GM19438 (cell line): Measurements from ENCODE around the gene PRX.
A peak's percentile ranks its signal among the peaks of the same experiment; 100 is the strongest.
"Not testable (repeated sequence)": the region's sequence is repeated elsewhere in the genome, so short reads cannot be mapped to it uniquely, and the experiment has no call there.

Experiments
- ATAC-seq: cut with Tn5 transposase; IDR thresholded peaks from one replicate; pipeline ENCODE4 v1.9.1; 2021; ENCODE audit warnings: low read depth; ENCODE audit not compliant: unreplicated experiment

PRX gene

DNA sequence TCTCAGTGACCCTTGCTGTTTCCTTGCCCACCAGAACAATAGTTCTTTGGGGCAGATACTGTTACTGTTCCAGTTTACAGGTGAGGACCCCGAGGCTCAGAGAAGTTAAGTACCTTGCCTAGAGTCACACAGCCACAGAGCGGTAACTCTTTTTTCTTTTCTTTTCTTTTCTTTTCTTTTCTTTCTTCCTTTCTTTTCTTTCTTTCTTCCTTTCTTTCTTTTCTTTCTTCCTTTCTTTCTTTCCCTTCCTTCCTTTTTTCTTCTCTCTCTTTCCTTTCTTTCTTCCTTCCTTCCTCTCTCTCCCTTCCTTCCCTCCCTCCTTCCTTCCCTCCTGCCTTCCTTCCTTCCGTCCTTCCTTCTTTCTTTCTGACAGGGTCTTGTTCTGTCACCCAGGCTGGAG lies 4.9 kb upstream of the PRX start:
- no peak for ATAC-seq

DNA sequence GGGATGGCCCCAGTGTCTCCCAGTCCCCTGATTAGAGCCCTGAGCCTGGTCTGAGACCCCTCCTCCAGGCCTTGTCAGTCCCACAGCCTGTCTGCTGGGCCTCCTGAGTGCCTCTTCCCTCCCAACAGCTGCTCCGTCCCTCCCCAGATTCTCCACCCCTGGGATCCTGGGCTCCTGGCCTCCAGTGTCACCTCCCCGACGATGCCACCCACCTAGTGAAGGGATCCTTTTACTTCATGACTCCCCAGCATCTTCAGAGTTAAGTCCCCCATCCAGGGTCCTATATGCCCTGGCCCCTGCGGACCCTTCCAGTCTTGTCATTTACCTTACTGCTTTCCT lies 4.4 kb upstream of the PRX start:
- ATAC-seq: no peak

DNA sequence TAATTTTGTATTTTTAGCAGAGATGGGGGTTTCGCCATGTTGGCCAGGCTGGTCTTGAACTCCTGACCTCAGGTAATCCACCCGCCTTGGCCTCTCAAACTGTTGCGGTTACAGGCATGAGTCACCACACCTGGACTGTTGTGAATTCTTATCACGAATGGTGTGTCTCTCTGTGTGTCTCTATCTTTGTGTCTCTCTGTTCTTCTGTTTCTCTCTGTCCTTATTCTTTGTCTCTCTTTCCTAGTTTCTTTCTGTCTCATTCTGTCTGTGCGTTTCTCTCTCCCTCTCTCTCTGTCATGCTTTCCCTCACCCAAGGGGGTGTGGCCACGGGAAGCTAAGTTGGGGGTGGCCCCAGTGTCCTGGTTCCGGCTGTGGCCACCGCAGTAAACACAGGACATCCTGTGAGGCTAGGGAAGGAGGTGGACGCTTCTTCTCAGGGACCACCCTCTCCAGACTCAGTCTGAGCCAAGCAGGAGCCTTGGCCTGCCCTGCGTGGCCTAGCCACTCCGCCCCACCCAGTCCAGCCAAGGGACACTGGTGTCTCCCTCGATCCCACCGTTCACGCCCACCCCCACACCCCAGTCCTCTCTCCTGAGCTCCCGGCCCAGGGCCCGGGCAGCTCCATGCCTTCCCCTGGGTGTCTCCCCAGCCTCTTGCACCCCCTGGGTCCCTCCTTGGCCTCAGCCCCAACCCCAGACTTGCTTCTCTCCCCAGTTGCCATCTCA lies 3.9 kb upstream of the PRX start:
- no peak for ATAC-seq

DNA sequence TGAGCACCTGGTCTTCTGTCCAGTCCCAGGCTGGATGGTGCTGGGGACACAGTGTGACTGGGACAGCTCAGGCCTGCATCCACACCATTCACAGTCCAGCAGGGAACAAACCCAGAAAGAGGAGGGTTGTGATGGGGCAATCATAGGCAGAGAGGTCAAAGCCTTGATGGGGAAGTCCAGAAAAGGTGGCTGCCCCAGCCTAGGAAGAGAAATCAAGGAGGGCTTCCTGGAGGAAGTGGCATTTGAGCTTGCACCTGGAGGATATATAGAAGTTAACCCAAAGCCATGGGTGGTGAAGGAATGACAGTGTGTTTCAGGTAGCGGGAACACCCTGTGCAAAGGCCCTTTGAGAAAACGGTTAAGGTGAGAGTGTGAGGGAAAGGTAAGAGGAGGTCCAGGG lies 2.6 kb upstream of the PRX start:
- ATAC-seq: no peak

DNA sequence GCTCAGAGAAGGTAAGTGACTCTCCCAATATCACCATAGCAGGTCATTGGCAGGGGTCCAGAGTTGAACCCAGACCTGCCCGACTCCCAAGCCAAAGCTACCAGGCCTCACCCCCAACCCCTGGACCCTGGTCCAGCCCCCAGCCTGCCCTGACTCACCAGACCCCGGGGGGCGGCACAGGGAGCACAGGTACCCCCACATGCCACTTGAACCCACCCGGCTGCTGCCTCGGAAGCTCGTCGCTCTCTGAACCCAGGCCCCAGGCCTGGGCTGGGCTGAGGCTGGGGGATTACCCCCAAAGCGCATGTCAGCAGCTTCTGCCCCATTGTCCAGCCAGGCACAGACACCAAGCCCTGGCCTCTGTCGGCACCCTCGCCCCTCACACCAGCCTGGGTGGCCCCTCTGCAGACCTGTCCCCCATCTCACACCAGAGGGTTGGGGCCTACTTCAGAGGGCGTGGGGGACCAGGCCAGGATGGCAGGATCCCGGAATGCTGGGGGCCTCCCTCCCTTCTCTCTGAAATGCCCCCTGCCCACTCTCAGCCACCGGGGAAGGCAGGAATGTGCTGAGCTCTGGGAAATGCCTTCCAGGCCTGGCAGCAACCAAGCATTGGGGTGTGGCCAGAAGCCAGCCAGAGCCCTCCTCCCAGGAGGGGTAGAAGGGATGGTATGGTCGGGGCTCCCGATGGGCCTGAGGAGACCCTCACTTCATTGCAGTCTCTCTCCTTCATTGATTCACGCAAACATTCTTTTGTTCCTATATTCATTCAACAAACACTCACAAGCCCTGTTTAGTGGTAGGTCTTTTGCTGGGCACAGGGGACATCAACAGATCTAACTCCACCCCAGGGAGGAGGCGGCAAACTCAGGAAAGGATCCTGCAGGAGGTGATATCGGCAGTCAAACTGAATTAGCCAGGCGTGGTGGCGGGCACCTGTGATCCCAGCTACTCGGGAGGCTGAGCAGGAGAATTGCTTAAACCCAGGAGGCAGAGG lies 1.7 kb upstream of the PRX start:
- no peak for ATAC-seq

DNA sequence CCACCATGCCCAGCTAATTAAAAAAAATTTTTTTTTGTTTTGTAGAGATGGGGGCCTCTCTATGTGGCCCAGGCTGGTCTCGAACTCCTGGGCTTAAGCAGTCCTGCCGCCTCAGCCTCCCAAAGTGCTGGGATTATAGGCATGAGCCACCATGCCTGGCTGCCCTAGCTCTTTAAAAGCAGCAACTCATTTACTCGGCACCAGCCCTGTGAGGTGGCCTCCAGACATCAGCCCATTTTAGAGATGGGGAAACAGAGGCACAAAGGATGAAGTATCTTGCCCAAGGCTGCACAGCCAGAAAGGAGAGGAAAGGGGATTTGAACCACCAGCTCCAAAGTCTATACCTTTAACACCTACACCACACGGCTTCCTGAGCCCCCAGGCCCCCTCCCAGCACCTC lies 312 bp downstream of the PRX start:
- ATAC-seq: no peak

DNA sequence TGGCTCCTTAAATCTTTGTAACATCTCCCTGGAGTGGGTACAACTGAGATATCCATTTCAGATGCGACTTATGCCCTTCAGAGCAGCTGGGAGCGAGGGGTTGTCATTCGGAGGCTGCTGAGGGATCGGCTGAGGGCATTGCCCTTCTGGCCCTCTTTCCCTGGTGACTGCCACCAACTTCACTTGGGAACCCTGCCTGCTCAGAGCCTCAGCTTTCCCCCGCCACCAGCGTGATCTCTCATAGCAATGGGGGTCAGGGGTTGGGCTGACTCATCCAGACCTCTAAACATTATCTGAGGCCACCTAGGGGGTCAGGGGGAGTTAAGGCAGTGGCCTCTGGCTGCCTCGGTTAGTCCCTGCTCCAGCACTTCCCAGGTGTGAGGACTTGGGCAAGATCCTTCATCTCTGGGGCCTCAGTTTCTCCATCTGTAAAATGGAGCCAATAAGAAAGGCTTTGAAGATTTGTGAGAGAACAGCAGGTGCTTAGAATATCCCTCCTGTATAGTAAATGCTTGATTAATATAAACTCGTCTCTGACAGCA lies 1.1 kb downstream of the PRX start:
- ATAC-seq: no peak

DNA sequence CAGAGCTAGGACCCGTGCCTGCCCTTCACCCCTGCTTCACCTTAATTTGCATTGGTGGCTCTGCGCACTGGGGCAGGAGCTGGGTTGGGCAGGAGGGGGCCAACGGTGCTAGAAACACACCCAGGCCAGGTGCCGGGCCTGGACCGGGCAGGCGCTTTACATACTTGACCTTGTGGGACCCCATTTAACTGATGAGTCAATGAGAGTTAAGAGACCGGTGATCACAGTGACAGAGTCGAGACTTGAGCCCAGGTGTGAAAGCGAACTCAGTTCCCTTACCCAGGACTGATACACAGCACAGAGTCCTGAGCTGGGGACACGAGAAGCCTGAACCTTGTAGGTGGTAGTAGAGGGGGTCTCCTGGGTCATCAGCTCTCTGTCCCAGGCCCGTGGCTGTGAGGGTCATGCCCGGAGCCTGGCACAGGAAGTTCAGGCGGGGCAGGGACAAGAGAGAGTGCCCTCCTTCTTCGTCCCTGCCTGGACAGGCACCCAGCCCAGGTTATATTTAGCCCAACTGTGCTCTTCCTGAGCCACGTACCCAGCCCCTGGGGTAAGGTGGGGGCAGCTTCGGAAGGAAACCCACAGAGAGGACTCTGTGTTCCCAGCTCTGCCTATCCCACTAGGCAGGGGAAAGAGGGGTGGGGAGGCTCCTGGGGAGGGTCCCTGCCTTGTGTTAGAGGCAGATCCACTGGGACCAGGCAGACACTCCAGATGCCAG lies 1.9 kb downstream of the PRX start:
- ATAC-seq: no peak

DNA sequence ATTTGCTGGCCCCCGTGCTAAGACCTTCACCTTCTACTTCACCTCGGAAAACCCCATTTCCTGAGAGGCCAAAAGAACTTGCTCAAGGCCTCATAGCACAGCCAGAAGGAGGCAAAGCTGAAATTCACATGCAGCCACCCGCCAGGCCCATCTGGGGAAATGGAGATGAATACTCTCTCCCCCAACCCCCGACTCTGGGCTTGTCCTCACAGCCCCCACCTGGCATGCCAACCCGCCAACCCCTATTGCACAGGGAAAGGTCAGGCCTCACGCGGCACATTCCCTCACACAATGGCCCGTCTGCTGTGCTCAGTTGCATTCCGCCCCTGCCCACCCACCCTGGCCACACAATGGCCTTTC lies 3.2 kb downstream of the PRX start:
- ATAC-seq: no peak

DNA sequence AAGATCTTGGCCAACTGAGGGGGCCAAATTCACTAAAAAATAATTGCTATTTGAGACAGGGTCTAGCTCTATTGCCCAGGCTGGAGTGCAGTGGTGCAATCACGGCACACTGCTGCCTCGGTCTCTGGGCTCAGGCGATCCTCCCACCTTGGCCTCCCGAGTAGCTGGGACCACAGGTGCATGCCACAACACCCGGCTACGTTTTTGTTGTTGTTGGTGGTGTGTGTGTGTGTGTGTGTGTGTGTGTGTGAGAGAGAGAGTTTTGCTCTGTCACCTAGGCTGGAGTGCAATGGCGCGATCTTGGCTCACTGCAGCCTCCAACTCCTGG lies 4.6 kb downstream of the PRX start:
- not testable (repeated sequence) for ATAC-seq

DNA sequence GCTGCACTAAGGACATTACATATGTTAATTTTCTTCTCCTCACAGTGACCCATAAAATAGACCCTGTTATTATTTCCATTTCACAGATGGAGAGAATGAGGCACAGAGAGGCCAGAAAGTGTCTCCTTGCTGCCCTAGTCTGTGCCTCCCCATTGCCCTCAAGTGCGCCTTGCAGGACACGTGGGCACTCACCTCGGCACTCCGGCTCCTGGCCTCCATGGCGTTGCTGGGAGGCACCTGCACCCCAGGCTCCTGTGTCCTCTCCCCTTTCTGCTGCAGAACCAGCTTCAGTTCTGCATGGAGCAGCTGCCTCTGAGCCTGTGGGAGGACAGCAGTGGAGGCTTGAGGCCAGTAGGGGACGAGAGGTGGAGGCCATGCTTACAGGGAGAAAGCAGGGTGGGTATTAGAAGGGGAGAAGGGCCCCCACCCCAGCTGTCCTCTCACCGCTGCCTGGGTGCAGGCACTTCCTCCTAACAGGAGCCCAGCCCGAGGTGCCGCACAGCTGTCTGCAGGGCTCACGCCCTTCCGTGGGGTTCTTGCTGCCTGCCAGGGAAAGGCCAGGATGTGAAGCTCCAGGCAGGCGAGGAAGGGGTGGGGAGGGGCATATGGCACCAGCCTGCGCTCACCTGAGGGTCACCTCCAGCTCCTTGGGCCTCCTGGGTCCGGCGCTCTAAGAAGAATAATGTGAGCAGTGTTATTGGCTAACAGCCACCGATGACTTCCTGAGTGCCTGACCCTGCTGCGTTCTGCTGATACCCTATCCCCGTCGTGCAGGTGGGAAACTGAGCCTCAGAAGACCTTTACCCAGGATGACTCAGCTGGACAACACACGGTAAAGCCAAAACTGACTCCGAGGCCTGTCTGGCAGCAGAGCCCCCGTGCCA lies 5.2 kb downstream of the PRX start:
- ATAC-seq: no peak

DNA sequence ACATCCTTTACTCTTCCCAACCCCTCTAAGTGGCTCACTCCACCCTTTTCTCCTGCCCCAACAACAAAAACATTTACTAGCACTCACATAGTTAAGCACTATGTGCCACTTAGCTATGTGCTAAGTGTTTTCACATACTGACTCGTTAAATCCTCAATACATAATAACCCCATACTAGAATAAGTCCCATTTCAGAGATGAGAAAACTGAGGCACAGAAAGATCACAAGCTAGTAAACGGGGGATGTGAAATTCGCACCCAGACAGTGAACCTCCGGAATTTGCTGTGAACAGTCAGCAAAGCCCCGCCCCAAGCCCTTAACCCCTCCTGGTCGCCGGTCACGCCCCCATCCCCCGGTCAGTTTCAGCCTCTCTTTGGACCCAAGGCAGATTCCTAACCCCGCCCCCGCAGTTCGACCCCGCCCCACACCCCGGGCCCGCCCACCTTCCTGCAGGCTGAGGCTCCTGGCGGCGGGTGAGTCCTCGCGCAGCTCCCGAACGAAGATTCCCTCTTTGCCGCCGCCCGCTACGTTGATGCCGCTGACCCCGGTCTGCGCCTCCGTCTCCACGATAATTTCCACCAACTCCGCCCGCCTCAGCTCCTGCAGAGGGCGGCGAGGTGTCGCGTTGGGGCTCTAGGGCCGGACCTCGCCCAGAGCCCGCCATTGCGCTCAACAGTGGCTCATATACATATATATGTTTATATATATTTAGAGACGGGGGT lies 9.8 kb downstream of the PRX start:
- ATAC-seq: peak; percentile 52

DNA sequence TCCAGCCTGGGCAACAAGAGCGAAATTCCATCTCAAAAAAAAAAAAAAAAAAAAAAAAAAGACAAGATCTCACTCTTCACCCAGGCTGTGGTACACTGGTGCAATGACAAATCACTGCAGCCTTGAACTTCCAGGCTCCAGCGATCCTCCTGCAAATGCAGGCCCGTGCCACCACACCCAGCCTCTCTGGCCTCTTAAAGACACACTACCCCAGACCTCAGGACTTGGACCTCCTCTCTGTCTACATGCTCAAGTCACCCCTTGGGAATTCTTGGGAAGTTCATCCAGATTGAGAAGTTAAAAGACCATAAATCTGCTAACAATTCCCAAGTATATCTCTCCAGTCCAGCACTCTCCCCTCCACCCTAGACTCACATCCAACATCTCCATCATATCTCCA lies 12.6 kb downstream of the PRX start:
- no peak for ATAC-seq

DNA sequence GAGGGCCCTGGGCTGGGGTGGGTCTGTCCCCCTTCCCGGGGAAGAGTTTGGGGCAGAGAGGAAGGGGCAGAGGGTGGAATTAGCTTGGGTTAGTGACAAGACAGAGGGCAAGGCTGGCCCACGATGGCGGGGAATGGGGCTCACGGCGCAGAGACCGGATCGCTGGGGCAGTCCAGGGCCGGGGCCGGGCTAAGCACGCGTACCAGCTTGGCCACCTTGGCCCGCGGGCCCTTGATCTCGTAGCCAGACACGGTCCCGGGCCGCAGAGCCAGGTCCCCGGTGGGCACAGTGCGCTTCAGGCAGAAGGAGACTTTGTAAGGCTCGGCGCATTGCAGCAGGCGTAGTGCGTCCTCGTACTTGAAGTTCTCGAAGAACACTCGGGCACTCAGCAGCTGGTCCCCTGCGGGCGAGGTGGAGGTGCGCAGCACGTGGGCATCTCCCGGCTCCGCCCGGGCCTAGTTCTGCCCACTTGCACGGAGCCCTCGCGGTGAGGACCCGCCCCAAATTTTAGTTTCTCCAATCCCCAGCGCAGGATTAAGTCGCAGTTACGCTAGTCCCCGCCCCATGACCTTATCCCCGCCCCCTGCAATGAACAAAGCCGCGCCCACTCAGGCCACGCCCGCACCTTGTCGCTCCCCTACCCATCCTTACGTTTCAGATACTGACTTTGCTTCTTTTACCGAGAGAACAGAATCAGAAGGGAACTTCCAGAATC lies 14.6 kb downstream of the PRX start:
- ATAC-seq: no peak

DNA sequence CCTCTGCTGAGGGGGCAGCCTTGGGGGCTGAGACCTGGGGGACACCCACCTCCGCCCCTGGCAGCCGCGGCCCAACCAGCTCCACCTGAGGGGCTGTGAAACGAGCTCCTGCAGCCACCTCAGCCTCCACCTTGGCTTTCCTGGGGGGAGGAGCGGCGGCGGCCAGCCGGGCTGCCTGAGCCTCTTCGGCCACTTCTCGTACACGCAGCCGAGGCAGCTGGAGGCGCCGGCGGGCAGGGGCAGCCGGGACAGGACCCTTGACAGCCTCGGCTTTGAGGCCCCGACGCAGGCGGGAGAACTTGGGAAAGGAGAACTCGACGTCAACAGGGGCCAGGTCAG lies 15.6 kb downstream of the PRX start:
- ATAC-seq: no peak

DNA sequence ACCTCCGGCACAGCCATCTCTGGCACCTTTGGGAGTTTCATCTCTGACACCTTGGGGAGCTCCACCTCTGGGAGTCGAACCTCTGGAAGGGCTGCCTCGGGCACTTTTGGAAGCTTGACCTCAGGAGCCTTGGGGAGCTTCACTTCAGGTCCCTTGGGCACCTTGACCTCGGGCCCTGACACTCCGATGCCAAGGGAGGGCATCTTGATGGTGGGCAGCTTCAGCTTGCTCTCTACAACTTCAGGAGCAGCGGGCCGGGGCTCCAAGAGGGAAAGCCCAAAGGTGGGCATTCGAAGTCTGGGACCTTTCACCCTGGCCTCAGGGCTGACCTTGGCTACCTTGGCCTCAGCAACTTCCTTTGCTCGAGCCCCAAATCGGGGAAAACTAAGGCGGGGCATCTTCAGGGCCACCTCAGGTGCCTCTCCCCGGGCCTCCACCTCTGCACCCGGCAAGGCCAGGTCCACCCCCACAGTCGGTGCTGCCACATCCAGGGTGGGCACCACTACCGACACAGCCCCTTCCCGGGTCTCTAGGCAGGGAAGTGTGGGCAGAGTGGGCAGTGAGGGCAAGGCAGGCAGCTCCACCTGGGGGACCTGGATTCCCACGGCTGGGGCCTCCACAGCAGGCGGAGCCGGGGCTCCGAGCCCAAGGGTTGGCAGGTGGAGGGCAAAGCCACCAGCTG lies 16.2 kb downstream of the PRX start:
- ATAC-seq: no peak

DNA sequence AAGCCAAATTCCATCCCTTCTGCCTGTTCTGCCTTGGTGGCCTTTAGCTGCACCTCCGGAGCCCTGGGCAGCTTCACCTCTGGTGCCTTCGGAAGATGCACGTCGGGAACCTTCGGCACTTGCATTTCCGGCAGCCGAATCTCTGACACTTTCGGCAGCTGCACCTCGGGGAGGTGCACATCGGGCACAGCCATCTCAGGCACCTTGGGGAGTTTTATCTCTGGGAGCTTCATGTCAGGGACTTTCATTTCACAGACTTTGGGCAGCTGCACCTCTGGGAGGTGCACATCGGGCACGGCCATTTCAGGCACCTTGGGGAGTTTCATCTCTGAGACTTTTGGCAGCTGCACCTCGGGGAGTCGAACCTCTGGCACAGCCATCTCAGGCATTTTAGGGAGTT lies 17.2 kb downstream of the PRX start:
- ATAC-seq: no peak

DNA sequence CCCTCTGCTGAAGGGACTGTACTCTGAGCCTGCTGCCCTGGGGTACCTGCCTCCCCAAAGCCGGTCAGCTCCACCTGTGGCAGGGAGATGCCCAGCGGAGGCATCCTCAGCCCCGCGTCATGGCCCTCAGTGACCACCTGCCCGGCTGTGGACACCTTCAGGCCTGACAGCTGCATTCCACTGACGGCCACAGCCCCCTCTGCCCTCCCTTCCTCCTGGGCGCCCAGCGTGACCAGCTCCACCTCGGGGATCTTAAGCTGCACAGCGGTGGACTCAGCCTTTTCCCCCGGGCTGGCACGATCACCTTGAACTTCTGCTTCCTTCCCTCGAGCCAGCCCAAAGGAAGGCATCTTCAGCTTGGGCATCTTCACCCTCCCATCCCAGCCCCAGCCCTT lies 18.4 kb downstream of the PRX start:
- ATAC-seq: no peak
